H9 (cell line): Measurements from ENCODE around the gene FLRT2. TPM values are rescaled to one million over a fixed set of nuclear protein-coding genes. Genes with fewer than 3 reads are reported as not detected.

Source experiments
- DNase-seq: peaks from one replicate; pipeline ENCODE4 v3.0.0-alpha.2; 2017
- H2AFZ ChIP-seq: one replicate; pipeline ENCODE4 v1.6.1; 2013; ENCODE audit warnings: mild to moderate bottlenecking, low read length, control low read depth, moderate library complexity
- H2AK5ac ChIP-seq: 2 replicates; pipeline ENCODE4 v1.6.1; 2013; ENCODE audit warnings: low read length, control low read depth, mixed read lengths; ENCODE audit not compliant: insufficient read length
- H2BK120ac ChIP-seq: one replicate; pipeline ENCODE4 v1.6.1; 2013; ENCODE audit warnings: low read depth, mild to moderate bottlenecking, low read length, control low read depth, inconsistent platforms; ENCODE audit not compliant: poor library complexity, severe bottlenecking
- H2BK12ac ChIP-seq: 2 replicates; pipeline ENCODE4 v1.6.1; 2013; ENCODE audit warnings: low read length, control low read depth, mixed read lengths, low read depth; ENCODE audit not compliant: insufficient read length
- H2BK15ac ChIP-seq: 2 replicates; pipeline ENCODE4 v1.6.1; 2013; ENCODE audit warnings: low read depth, low read length, control low read depth
- H2BK20ac ChIP-seq: one replicate; pipeline ENCODE4 v1.6.1; 2013; ENCODE audit warnings: low read depth, mild to moderate bottlenecking, low read length, control low read depth, inconsistent platforms; ENCODE audit not compliant: poor library complexity, severe bottlenecking
- H2BK5ac ChIP-seq: 2 replicates; pipeline ENCODE4 v1.6.1; 2013; ENCODE audit warnings: low read length, control low read depth, mixed read lengths; ENCODE audit not compliant: insufficient read length
- H3K14ac ChIP-seq: 2 replicates; pipeline ENCODE4 v1.6.1; 2013; ENCODE audit warnings: low read length, control low read depth; ENCODE audit not compliant: insufficient read depth
- H3K18ac ChIP-seq: 2 replicates; pipeline ENCODE4 v1.6.1; 2013; ENCODE audit warnings: low read depth, mild to moderate bottlenecking, mixed read lengths, low read length, control low read depth; ENCODE audit not compliant: insufficient read length
- H3K23ac ChIP-seq: 2 replicates; pipeline ENCODE4 v1.6.1; 2013; ENCODE audit warnings: low read length, control low read depth, mixed read lengths, low read depth; ENCODE audit not compliant: insufficient read length
- H3K23me2 ChIP-seq: 2 replicates; pipeline ENCODE4 v1.6.1; 2013; ENCODE audit warnings: low read depth, mild to moderate bottlenecking, mixed read lengths, low read length, control low read depth; ENCODE audit not compliant: insufficient read length, poor library complexity, severe bottlenecking
- H3K27ac ChIP-seq: 2 replicates; pipeline ENCODE4 v1.5.1; 2013; ENCODE audit warnings: low read length, control low read depth, mixed read lengths, low read depth; ENCODE audit not compliant: insufficient read length
- H3K27me3 ChIP-seq: 2 replicates; pipeline ENCODE4 v1.6.1; 2013; ENCODE audit warnings: low read length, control low read depth, inconsistent platforms; ENCODE audit not compliant: insufficient read depth
- H3K4ac ChIP-seq: 2 replicates; pipeline ENCODE4 v1.6.1; 2013; ENCODE audit warnings: low read depth, mild to moderate bottlenecking, control low read depth, inconsistent platforms, low read length, moderate library complexity
- H3K4me1 ChIP-seq: 2 replicates; pipeline ENCODE4 v1.6.1; 2013; ENCODE audit warnings: low read length, control low read depth, inconsistent platforms; ENCODE audit not compliant: insufficient read depth
- H3K4me2 ChIP-seq: 2 replicates; pipeline ENCODE4 v1.6.1; 2013; ENCODE audit warnings: low read length, control low read depth, mixed read lengths; ENCODE audit not compliant: insufficient read length, insufficient read depth
- H3K56ac ChIP-seq: 2 replicates; pipeline ENCODE4 v1.6.1; 2013; ENCODE audit warnings: low read depth, mild to moderate bottlenecking, mixed read lengths, low read length, control low read depth; ENCODE audit not compliant: insufficient read length
- H3K79me1 ChIP-seq: 2 replicates; pipeline ENCODE4 v1.6.1; 2013; ENCODE audit warnings: low read depth, mild to moderate bottlenecking, moderate library complexity, low read length, control low read depth, inconsistent platforms; ENCODE audit not compliant: insufficient read depth, poor library complexity, severe bottlenecking
- H3K79me2 ChIP-seq: 2 replicates; pipeline ENCODE4 v1.6.1; 2013; ENCODE audit warnings: low read length, control low read depth, inconsistent platforms; ENCODE audit not compliant: insufficient read depth
- H3K9ac ChIP-seq: 2 replicates; pipeline ENCODE4 v1.6.1; 2013; ENCODE audit warnings: low read length, control low read depth, mixed read lengths; ENCODE audit not compliant: insufficient read length; ENCODE audit errors: extremely low read depth
- H3K9me3 ChIP-seq: one replicate; pipeline ENCODE4 v1.6.1; 2013; ENCODE audit warnings: low read depth, low read length, inconsistent platforms; ENCODE audit not compliant: control insufficient read depth
- H3T11ph ChIP-seq: one replicate; pipeline ENCODE4 v1.6.1; 2013; ENCODE audit warnings: mild to moderate bottlenecking, low read length, control low read depth, inconsistent platforms
- H4K20me1 ChIP-seq: one replicate; pipeline ENCODE4 v1.6.1; 2013; ENCODE audit not compliant: control insufficient read depth, insufficient read length, insufficient read depth
- H4K5ac ChIP-seq: 2 replicates; pipeline ENCODE4 v1.6.1; 2013; ENCODE audit warnings: low read depth, mild to moderate bottlenecking, mixed read lengths, low read length, control low read depth; ENCODE audit not compliant: insufficient read length
- H4K8ac ChIP-seq: replicated peaks from 2 replicates; pipeline ENCODE4 v1.6.1; 2013; ENCODE audit warnings: low read length, control low read depth, mixed read lengths, low read depth; ENCODE audit not compliant: insufficient read length
- H4K91ac ChIP-seq: 2 replicates; pipeline ENCODE4 v1.6.1; 2013; ENCODE audit warnings: low read depth, mild to moderate bottlenecking, moderate library complexity, mixed read lengths, low read length, control low read depth; ENCODE audit not compliant: insufficient read length
- H3K27ac Mint-ChIP-seq, 3 experiments: 2 replicates in 2 of 3; 3 replicates in 1 of 3; pipeline ENCODE4 v1.8.0; 2020 to 2021; ENCODE audit warnings: mixed read lengths in 3 of 3, mild to moderate bottlenecking in 1 of 3, moderate library complexity in 1 of 3
- H3K27me3 Mint-ChIP-seq: 2 replicates; pipeline ENCODE4 v1.8.0; 2021; ENCODE audit warnings: low read depth, mild to moderate bottlenecking, moderate library complexity, mixed read lengths
- H3K36me3 Mint-ChIP-seq, 3 experiments: 2 replicates in 2 of 3; 3 replicates in 1 of 3; pipeline ENCODE4 v1.8.0; 2020 to 2021; ENCODE audit warnings: low read depth in 3 of 3, mixed read lengths in 3 of 3; ENCODE audit not compliant: insufficient read depth in 1 of 3
- H3K4me1 Mint-ChIP-seq, 2 experiments: 2 replicates each; pipeline ENCODE4 v1.8.0; 2020; ENCODE audit warnings: mixed read lengths in 2 of 2
- H3K4me3 Mint-ChIP-seq, 2 experiments: 2 replicates in 1 of 2; 3 replicates in 1 of 2; pipeline ENCODE4 v1.8.0; 2020 to 2021; ENCODE audit warnings: mild to moderate bottlenecking in 2 of 2, mixed read lengths in 2 of 2, moderate library complexity in 1 of 2
- H3K9me3 Mint-ChIP-seq, 2 experiments: 2 replicates in 1 of 2; 3 replicates in 1 of 2; pipeline ENCODE4 v1.8.0; 2020; ENCODE audit warnings: mild to moderate bottlenecking in 2 of 2, mixed read lengths in 2 of 2, moderate library complexity in 1 of 2
- WGBS: extraction: QIAGEN DNeasy Blood & Tissue Kit; methylation state at CpG from one replicate; pipeline ENCODE4 v1.1.7; 2013; ENCODE audit warnings: missing lambda C conversion rate, low lambda C conversion rate, mixed read lengths; ENCODE audit not compliant: insufficient read length; ENCODE audit errors: extremely low coverage; 5-methylcytosine and 5-hydroxymethylcytosine counted together
- total RNA-seq: library from RNA; stranded (reverse); gene quantifications from 2 replicates; pipeline ENCODE4 v1.2.1, GENCODE V29; 2021
- TF ChIP-seq, protein P1 (sequence below): fragments of 200-600 bp; sonication (generic); conservative IDR thresholded peaks from 3 replicates; pipeline ENCODE4 v1.8.0; 2021; ENCODE audit warnings: antibody characterized with exemption, mild to moderate bottlenecking

The FLRT2 gene
- total RNA-seq, 1 experiment from 2014 or later = 3.3 TPM

DNA sequence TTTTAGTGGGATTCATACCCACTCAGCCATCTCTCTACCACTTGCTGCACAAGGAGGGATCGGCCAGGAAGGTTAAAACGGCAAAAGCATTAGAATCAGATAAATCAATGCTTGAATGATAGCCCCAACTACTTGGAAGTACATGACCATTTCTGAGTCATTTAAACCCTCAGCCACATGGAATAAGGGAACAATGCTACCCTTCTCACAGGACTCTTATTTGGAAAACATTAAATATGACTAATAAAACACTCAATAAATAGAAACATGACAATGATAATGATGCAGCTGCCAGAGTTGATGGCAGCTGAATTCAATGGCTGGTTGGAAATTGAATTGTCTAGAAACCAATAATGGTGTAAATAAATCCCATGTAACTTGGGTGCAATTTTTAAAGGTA is 165.4 kb downstream of the FLRT2 start:
- H3K27me3 Mint-ChIP-seq = no peaks in the 10 kb centered on the region
- H3K27me3 ChIP-seq = no peaks in the 10 kb centered on the region
- TF ChIP-seq, protein P1, sequence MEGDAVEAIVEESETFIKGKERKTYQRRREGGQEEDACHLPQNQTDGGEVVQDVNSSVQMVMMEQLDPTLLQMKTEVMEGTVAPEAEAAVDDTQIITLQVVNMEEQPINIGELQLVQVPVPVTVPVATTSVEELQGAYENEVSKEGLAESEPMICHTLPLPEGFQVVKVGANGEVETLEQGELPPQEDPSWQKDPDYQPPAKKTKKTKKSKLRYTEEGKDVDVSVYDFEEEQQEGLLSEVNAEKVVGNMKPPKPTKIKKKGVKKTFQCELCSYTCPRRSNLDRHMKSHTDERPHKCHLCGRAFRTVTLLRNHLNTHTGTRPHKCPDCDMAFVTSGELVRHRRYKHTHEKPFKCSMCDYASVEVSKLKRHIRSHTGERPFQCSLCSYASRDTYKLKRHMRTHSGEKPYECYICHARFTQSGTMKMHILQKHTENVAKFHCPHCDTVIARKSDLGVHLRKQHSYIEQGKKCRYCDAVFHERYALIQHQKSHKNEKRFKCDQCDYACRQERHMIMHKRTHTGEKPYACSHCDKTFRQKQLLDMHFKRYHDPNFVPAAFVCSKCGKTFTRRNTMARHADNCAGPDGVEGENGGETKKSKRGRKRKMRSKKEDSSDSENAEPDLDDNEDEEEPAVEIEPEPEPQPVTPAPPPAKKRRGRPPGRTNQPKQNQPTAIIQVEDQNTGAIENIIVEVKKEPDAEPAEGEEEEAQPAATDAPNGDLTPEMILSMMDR = no peak
- no peak overlapping the region for H3K23ac ChIP-seq
- no peak overlapping the region for H3K18ac ChIP-seq
- peaks cover 0 to under 1% of the 10 kb centered on the region in 2 experiments; a peak in 1 of 5 replicates for H3K9me3 Mint-ChIP-seq
- no peak overlapping the region for H3K4ac ChIP-seq
- H2BK15ac ChIP-seq = no peak overlapping the region
- no peak overlapping the region for H3T11ph ChIP-seq
- no peak overlapping the region for H3K4me3 Mint-ChIP-seq
- no peaks in the 10 kb centered on the region for H3K79me1 ChIP-seq
- no CpG with 5 or more reads among the region's 2 CpGs for WGBS
- H2BK12ac ChIP-seq = no peak overlapping the region
- H4K5ac ChIP-seq = no peak overlapping the region
- H3K27ac ChIP-seq = no peak overlapping the region
- no peaks in the 10 kb centered on the region for H3K79me2 ChIP-seq
- no peak overlapping the region for H3K56ac ChIP-seq
- H3K4me1 Mint-ChIP-seq = no peaks in the 10 kb centered on the region
- H2BK20ac ChIP-seq = no peak overlapping the region
- no peaks in the 10 kb centered on the region for H4K20me1 ChIP-seq
- DNase-seq = no peak
- no peaks in the 10 kb centered on the region for H3K9me3 ChIP-seq
- H4K8ac ChIP-seq = no peak overlapping the region
- H3K36me3 Mint-ChIP-seq = no peaks in the 10 kb centered on the region
- no peak overlapping the region for H3K4me2 ChIP-seq
- H4K91ac ChIP-seq = no peak overlapping the region
- no peak overlapping the region for H2BK120ac ChIP-seq
- H3K4me1 ChIP-seq = no peaks in the 10 kb centered on the region
- no peak overlapping the region for H3K14ac ChIP-seq
- no peak overlapping the region for H2AFZ ChIP-seq
- H3K23me2 ChIP-seq = no peaks in the 10 kb centered on the region
- H3K27ac Mint-ChIP-seq = no peak overlapping the region
- no peak overlapping the region for H3K9ac ChIP-seq
- H2BK5ac ChIP-seq = no peak overlapping the region
- H2AK5ac ChIP-seq = no peak overlapping the region
